Ishikawa (cell line): ENCODE results near the gene OR6C74.

Source experiments
- CEBPB ChIP-seq: IDR thresholded peaks from 2 replicates; pipeline ENCODE4 v1.6.1; 2012
- CREB1 ChIP-seq: IDR thresholded peaks from 2 replicates; pipeline ENCODE4 v1.6.1; 2012; ENCODE audit warnings: low read depth
- EGR1 ChIP-seq: IDR thresholded peaks from 2 replicates; pipeline ENCODE4 v1.6.1; 2012
- EP300 ChIP-seq: IDR thresholded peaks from 2 replicates; pipeline ENCODE4 v1.6.1; 2012; ENCODE audit warnings: borderline replicate concordance
- FOXM1 ChIP-seq: IDR thresholded peaks from 2 replicates; pipeline ENCODE4 v1.6.1; 2012; ENCODE audit warnings: low read depth, borderline replicate concordance
- NFIC ChIP-seq: IDR thresholded peaks from 2 replicates; pipeline ENCODE4 v1.6.1; 2012
- RAD21 ChIP-seq: IDR thresholded peaks from 2 replicates; pipeline ENCODE4 v1.6.1; 2012; ENCODE audit warnings: low read depth
- TAF1 ChIP-seq: IDR thresholded peaks from 2 replicates; pipeline ENCODE4 v1.6.1; 2012; ENCODE audit warnings: low read depth, mild to moderate bottlenecking
- TCF12 ChIP-seq: IDR thresholded peaks from 2 replicates; pipeline ENCODE4 v1.6.1; 2012; ENCODE audit warnings: low read depth
- TEAD4 ChIP-seq: IDR thresholded peaks from 2 replicates; pipeline ENCODE4 v1.6.1; 2012
- YY1 ChIP-seq: IDR thresholded peaks from 2 replicates; pipeline ENCODE4 v1.6.1; 2012; ENCODE audit warnings: low read depth
- ZBTB7A ChIP-seq: IDR thresholded peaks from 2 replicates; pipeline ENCODE4 v1.6.1; 2012; ENCODE audit warnings: low read depth
- TF ChIP-seq, protein P1 (sequence below): IDR thresholded peaks from 2 replicates; pipeline ENCODE4 v1.6.1; 2012; ENCODE audit warnings: low read depth, mild to moderate bottlenecking
- TF ChIP-seq, protein P2 (sequence below): IDR thresholded peaks from 2 replicates; pipeline ENCODE4 v1.6.1; 2012
- TF ChIP-seq, protein P3 (sequence below): IDR thresholded peaks from 2 replicates; pipeline ENCODE4 v1.6.1; 2012

OR6C74 gene

DNA sequence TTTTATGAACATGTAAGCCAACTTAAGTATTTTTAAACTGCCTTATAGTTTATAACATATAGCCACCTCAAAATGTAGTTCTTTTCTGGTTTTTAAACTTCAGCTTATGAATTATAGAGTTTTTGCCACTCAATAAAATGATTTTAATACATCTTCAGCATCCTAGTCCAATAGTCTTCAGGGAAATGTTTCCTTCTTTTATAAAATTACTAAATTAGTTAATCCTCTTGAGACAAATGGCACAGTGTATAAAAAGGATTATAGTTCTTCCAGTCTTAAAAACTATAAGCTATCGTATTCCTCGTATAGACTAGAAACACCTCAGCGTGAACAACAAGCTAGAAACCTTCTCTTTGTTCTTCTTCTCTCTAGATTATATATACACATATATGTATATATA, at the start of gene OR6C74:
TSS of gene OR6C74 (plus strand) at position 301 of the 400 bp plus-strand sequence. CDS start 2,679 bp downstream, outside the sequence.
- TF ChIP-seq, protein P1, sequence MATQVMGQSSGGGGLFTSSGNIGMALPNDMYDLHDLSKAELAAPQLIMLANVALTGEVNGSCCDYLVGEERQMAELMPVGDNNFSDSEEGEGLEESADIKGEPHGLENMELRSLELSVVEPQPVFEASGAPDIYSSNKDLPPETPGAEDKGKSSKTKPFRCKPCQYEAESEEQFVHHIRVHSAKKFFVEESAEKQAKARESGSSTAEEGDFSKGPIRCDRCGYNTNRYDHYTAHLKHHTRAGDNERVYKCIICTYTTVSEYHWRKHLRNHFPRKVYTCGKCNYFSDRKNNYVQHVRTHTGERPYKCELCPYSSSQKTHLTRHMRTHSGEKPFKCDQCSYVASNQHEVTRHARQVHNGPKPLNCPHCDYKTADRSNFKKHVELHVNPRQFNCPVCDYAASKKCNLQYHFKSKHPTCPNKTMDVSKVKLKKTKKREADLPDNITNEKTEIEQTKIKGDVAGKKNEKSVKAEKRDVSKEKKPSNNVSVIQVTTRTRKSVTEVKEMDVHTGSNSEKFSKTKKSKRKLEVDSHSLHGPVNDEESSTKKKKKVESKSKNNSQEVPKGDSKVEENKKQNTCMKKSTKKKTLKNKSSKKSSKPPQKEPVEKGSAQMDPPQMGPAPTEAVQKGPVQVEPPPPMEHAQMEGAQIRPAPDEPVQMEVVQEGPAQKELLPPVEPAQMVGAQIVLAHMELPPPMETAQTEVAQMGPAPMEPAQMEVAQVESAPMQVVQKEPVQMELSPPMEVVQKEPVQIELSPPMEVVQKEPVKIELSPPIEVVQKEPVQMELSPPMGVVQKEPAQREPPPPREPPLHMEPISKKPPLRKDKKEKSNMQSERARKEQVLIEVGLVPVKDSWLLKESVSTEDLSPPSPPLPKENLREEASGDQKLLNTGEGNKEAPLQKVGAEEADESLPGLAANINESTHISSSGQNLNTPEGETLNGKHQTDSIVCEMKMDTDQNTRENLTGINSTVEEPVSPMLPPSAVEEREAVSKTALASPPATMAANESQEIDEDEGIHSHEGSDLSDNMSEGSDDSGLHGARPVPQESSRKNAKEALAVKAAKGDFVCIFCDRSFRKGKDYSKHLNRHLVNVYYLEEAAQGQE = no peak
- TF ChIP-seq EGR1 = no peak
- no peak for TF ChIP-seq TAF1
- TF ChIP-seq ZBTB7A = no peak
- TF ChIP-seq EP300 = no peak
- TF ChIP-seq RAD21 = no peak
- no peak for TF ChIP-seq TEAD4
- no peak for TF ChIP-seq CREB1
- TF ChIP-seq YY1 = no peak
- TF ChIP-seq FOXM1 = no peak
- TF ChIP-seq CEBPB = no peak
- TF ChIP-seq NFIC = no peak
- TF ChIP-seq, protein P2, sequence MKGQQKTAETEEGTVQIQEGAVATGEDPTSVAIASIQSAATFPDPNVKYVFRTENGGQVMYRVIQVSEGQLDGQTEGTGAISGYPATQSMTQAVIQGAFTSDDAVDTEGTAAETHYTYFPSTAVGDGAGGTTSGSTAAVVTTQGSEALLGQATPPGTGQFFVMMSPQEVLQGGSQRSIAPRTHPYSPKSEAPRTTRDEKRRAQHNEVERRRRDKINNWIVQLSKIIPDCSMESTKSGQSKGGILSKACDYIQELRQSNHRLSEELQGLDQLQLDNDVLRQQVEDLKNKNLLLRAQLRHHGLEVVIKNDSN = no peak
- TF ChIP-seq, protein P3, sequence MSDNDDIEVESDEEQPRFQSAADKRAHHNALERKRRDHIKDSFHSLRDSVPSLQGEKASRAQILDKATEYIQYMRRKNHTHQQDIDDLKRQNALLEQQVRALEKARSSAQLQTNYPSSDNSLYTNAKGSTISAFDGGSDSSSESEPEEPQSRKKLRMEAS = no peak
- TF ChIP-seq TCF12 = no peak

DNA sequence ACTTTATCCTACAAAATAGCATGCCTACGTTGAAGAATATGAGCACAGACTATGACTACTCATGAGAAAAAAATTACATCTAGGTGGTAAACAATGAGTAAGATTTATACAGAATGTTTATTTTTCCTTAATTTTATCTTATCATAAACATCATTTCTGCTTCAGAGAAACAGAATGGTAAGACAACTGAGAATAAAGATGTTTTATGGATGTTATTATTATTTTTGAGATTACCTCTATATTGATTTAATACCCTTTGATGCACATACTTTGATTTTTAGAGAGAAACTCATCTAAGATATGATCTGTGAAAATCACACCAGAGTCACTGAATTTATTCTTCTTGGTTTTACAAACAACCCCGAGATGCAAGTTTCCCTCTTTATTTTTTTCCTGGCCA, 23.7 kb upstream of the OR6C74 start, which contains the start of gene OR10A7:
TSS of gene OR10A7 (plus strand) at position 301 of the 400 bp plus-strand sequence. CDS start at position 301, 0 bp downstream.
- TF ChIP-seq, protein P2 = no peak
- TF ChIP-seq NFIC (no peak), TEAD4 (no peak), RAD21 (no peak), TCF12 (no peak), CREB1 (no peak), YY1 (no peak), CEBPB (no peak)
- TF ChIP-seq, protein P3 = no peak
- TF ChIP-seq, protein P1 = no peak

DNA sequence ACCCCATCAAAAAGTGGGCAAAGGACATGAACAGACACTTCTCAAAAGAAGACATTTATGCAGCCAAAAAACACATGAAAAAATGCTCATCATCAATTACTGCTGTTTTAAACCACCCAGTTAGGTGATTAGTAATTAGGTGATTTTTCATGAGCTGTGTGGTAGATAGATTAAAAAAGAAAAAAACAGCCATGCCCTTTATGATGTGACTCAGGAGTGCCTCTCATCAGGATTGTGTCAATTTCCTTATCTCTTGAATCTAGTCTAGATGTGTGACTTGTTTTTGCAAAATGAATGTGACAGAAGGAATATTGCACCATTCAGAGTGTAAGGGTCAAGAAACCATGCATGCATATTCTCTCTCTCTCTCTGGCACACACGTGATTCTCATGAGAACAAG, 17.9 kb upstream of the OR6C74 start:
- TF ChIP-seq CREB1 (no peak), RAD21 (no peak)

DNA sequence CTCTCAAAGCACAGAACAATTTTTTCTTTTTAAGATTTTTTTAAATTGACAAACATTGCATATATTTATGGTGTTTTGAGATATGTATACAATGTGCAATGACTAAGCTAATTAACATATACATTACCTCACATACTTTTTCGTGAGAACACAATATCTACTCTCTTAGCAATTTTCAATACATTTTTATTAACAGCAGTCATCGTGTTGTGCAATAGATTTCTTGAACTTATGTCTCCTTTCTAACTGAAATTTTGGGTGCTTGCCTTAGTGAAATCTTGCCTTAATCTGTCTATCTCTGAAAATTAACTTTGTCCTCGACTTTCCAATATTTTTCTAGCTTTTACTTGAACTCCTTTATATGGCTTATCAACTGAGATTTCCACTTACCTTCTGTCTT, 16.8 kb upstream of the OR6C74 start:
- TF ChIP-seq EGR1 (no peak), CREB1 (no peak), YY1 (no peak), TAF1 (no peak), EP300 (no peak), ZBTB7A (no peak)
- TF ChIP-seq, protein P3 = no peak

DNA sequence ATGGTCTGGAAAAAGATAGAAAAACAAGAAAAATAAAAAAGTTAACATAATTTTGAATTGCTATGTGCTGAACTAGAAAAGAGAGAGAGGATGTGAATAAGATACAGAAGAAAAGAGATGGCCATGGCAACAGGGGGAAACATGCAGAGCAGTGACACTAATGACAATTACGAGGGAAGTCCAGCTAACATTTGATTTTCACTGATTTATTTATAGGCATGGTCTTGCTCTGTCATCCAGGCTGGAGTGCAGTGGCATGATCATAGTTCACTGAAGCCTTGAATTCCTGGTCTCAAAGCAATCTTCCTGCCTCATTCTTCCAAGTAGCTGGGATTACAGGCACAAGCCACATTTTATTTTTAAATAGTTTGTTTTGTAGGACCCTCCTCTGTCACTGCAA, 1.8 kb downstream of the OR6C74 start:
- no peak for TF ChIP-seq EGR1

DNA sequence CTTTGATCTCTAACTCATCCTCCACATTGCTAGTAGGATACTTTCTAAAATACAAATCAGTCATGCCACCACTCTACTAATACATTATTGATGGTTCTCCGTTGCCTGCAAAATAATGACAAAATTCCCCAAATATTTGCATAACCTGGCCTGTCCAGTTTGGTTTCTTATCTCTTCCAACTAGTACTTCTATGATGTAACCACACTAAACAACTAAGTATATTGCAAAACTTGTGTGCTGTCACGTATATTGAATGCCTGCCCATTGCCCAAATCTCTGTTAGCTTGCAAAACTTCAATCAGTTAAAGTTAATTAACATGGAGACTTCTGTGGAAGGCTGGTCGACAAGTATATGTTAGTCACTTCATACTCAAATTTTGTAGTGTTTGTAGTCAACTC, 6.5 kb downstream of the OR6C74 start:
- TF ChIP-seq, protein P2 = no peak
- no peak for TF ChIP-seq TAF1
- TF ChIP-seq ZBTB7A = no peak
- TF ChIP-seq, protein P3 = no peak
- no peak for TF ChIP-seq CREB1
- TF ChIP-seq NFIC = no peak
- no peak for TF ChIP-seq FOXM1
- no peak for TF ChIP-seq YY1
- no peak for TF ChIP-seq TEAD4
- TF ChIP-seq TCF12 = no peak
- TF ChIP-seq EGR1 = no peak
- TF ChIP-seq CEBPB = no peak
- TF ChIP-seq RAD21 = no peak
- no peak for TF ChIP-seq EP300
- TF ChIP-seq, protein P1 = no peak
